HG03139 (cell line): ENCODE results near the gene LORICRIN.
"Not testable (repeated sequence)": the region's sequence is repeated elsewhere in the genome, so short reads cannot be mapped to it uniquely, and the experiment has no call there.

ENCODE experiments used
- ATAC-seq: cut with Tn5 transposase; IDR thresholded peaks from one replicate; pipeline ENCODE4 v1.9.1; 2021; ENCODE audit not compliant: unreplicated experiment

Gene LORICRIN

GRCh38 chr1:153259387-153259786 lies at the start of gene LORICRIN:
LORICRIN (plus strand) TSS chr1:153259687; CDS start chr1:153260950, 1,263 bp downstream.
- no peak for ATAC-seq

- ATAC-seq = no peak
Observed at GRCh38 chr1:153210206-153210605, 49.3 kb upstream of the LORICRIN start.

- ATAC-seq = no peak
Observed at GRCh38 chr1:153212201-153212600, 47.3 kb upstream of the LORICRIN start.

GRCh38 chr1:153213519-153213918 lies 46.0 kb upstream of the LORICRIN start:
- ATAC-seq = no peak

- no peak for ATAC-seq
Observed at GRCh38 chr1:153217212-153217611, 42.3 kb upstream of the LORICRIN start, which contains the start of gene PRR9. PRR9 (plus strand) TSS chr1:153217584; CDS start chr1:153218145, 561 bp downstream.

- no peak for ATAC-seq
Observed at GRCh38 chr1:153217744-153218416, 41.6 kb upstream of the LORICRIN start.

- ATAC-seq = no peak
Observed at GRCh38 chr1:153220606-153221303, 38.7 kb upstream of the LORICRIN start.

GRCh38 chr1:153223040-153223891 lies 36.2 kb upstream of the LORICRIN start:
- peak; percentile 62 for ATAC-seq

- no peak for ATAC-seq
Observed at GRCh38 chr1:153227810-153228209, 31.7 kb upstream of the LORICRIN start.

GRCh38 chr1:153228491-153228890 lies 31.0 kb upstream of the LORICRIN start:
- ATAC-seq = no peak

GRCh38 chr1:153229076-153229829 lies 30.2 kb upstream of the LORICRIN start:
- ATAC-seq = not testable (repeated sequence)

GRCh38 chr1:153231363-153231762 lies 28.1 kb upstream of the LORICRIN start:
- ATAC-seq = no peak

GRCh38 chr1:153231785-153232184 lies 27.7 kb upstream of the LORICRIN start:
- no peak for ATAC-seq

- no peak for ATAC-seq
Observed at GRCh38 chr1:153232553-153232952, 26.9 kb upstream of the LORICRIN start.

- ATAC-seq = no peak
Observed at GRCh38 chr1:153233448-153233847, 26.0 kb upstream of the LORICRIN start.

- ATAC-seq = no peak
Observed at GRCh38 chr1:153238527-153238926, 21.0 kb upstream of the LORICRIN start.

- no peak for ATAC-seq
Observed at GRCh38 chr1:153242160-153242559, 17.3 kb upstream of the LORICRIN start.

- no peak for ATAC-seq
Observed at GRCh38 chr1:153245466-153245865, 14.0 kb upstream of the LORICRIN start.

GRCh38 chr1:153246018-153246417 lies 13.5 kb upstream of the LORICRIN start:
- no peak for ATAC-seq

GRCh38 chr1:153246825-153247224 lies 12.7 kb upstream of the LORICRIN start:
- ATAC-seq = no peak
